RWPE2 (cell line): Measurements from ENCODE around the gene GPR183.

ENCODE experiments used
- ATAC-seq: fragments of 200-7000 bp; cut with Tn5 transposase; 3 replicates; pipeline ENCODE4 v1.9.1; 2021; ENCODE audit warnings: low read depth
- DNase-seq: peaks from one replicate; pipeline ENCODE4 v3.0.0-alpha.2; 2020; ENCODE audit warnings: low spot score
- H3K27ac ChIP-seq: fragments of 450-650 bp; 2 replicates; pipeline ENCODE4 v1.5.1; 2017; ENCODE audit warnings: mild to moderate bottlenecking; ENCODE audit not compliant: poor library complexity, severe bottlenecking
- H3K27me3 ChIP-seq: fragments of 250-450 bp; sonication (Bioruptor Pico); 2 replicates; pipeline ENCODE4 v1.5.1; 2021; ENCODE audit warnings: mild to moderate bottlenecking, moderate library complexity; ENCODE audit not compliant: insufficient read depth, poor library complexity, severe bottlenecking
- H3K36me3 ChIP-seq: fragments of 250-450 bp; sonication (Bioruptor Pico); 2 replicates; pipeline ENCODE4 v1.5.1; 2020; ENCODE audit warnings: low read depth, mild to moderate bottlenecking, moderate library complexity
- H3K4me1 ChIP-seq: fragments of 250-450 bp; sonication (Bioruptor Pico); 2 replicates; pipeline ENCODE4 v1.5.1; 2021; ENCODE audit warnings: mild to moderate bottlenecking, moderate library complexity; ENCODE audit not compliant: insufficient read depth, poor library complexity, severe bottlenecking
- H3K4me3 ChIP-seq: fragments of 250-450 bp; sonication (Bioruptor Pico); 2 replicates; pipeline ENCODE4 v1.5.1; 2021; ENCODE audit warnings: mild to moderate bottlenecking, moderate library complexity; ENCODE audit not compliant: severe bottlenecking
- H3K9me3 ChIP-seq: fragments of 250-450 bp; sonication (Bioruptor Pico); 2 replicates; pipeline ENCODE4 v1.5.1; 2021; ENCODE audit warnings: mild to moderate bottlenecking, moderate library complexity; ENCODE audit not compliant: severe bottlenecking
- CTCF ChIP-seq: fragments of 450-650 bp; IDR thresholded peaks from one replicate; pipeline ENCODE4 v1.5.1; 2017; ENCODE audit warnings: mild to moderate bottlenecking, moderate library complexity; ENCODE audit not compliant: poor library complexity, severe bottlenecking

GPR183 gene

GRCh38 chr13:99314640-99315176, 7.5 kb upstream of the GPR183 start:
- no peak for DNase-seq
- no peaks in the 10 kb centered on the region for H3K4me1 ChIP-seq

GRCh38 chr13:99313941-99314340, 6.7 kb upstream of the GPR183 start:
- no peak for TF ChIP-seq CTCF
- DNase-seq (no peak), ATAC-seq (no peak)
- no peaks in the 10 kb centered on the region for H3K36me3 ChIP-seq
- no peak overlapping the region for H3K4me3 ChIP-seq
- H3K27me3 ChIP-seq, result no peaks in the 10 kb centered on the region
- H3K4me1 ChIP-seq, result no peaks in the 10 kb centered on the region
- H3K9me3 ChIP-seq, result no peaks in the 10 kb centered on the region
- H3K27ac ChIP-seq, result no peak overlapping the region

More at GRCh38 chr13:99314640-99315176, 7.5 kb upstream of the GPR183 start:
- Histone ChIP-seq H3K36me3 (no peaks in the 10 kb centered on the region), H3K27me3 (no peaks in the 10 kb centered on the region), H3K9me3 (no peaks in the 10 kb centered on the region), H3K27ac (no peak overlapping the region), H3K4me3 (no peak overlapping the region)
- TF ChIP-seq CTCF, result no peak
- no peak for ATAC-seq

- Histone ChIP-seq H3K4me3 (no peak overlapping the region), H3K27ac (no peak overlapping the region), H3K9me3 (no peaks in the 10 kb centered on the region), H3K36me3 (no peaks in the 10 kb centered on the region), H3K27me3 (no peaks in the 10 kb centered on the region), H3K4me1 (no peaks in the 10 kb centered on the region)
- TF ChIP-seq CTCF, result no peak
- no peak for ATAC-seq
- DNase-seq, result no peak
Observed at GRCh38 chr13:99313501-99313900, 6.3 kb upstream of the GPR183 start.

GRCh38 chr13:99312493-99312883, 5.3 kb upstream of the GPR183 start:
- Histone ChIP-seq H3K9me3 (no peaks in the 10 kb centered on the region), H3K4me1 (peaks cover 2% of the 10 kb centered on the region), H3K27me3 (no peaks in the 10 kb centered on the region), H3K4me3 (no peak overlapping the region), H3K36me3 (no peaks in the 10 kb centered on the region), H3K27ac (no peak overlapping the region)
- DNase-seq (no peak), ATAC-seq (no peak)
- no peak for TF ChIP-seq CTCF

- Histone ChIP-seq H3K27ac (no peak overlapping the region), H3K4me3 (no peak overlapping the region), H3K36me3 (no peaks in the 10 kb centered on the region), H3K27me3 (no peaks in the 10 kb centered on the region), H3K9me3 (no peaks in the 10 kb centered on the region), H3K4me1 (peaks cover 2% of the 10 kb centered on the region)
- DNase-seq (no peak), ATAC-seq (no peak)
- TF ChIP-seq CTCF, result no peak
Observed at GRCh38 chr13:99311748-99312492, 4.7 kb upstream of the GPR183 start.
